RWPE1 (cell line): Measurements from ENCODE around the gene DPPA2.
"Not testable (repeated sequence)": the region's sequence is repeated elsewhere in the genome, so short reads cannot be mapped to it uniquely, and the experiment has no call there.

ENCODE experiments used
- CTCF ChIA-PET: fragments of 350-600 bp; sonication (Branson Sonifier 250); formaldehyde crosslinking; extraction: SDS; loops from one replicate; lab custom pipeline; 2021; lab: Yijun Ruan, JAX
- POLR2A ChIA-PET: fragments of 400-600 bp; formaldehyde crosslinking; extraction: SDS; loops from one replicate; lab custom pipeline; 2020; ENCODE audit warnings: antibody characterized with exemption; ENCODE audit not compliant: low non-redundant PET; lab: Yijun Ruan, JAX
- DNase-seq: peaks from one replicate; pipeline ENCODE4 v3.0.0; 2012; ENCODE audit warnings: low spot score
- H3K27ac ChIP-seq: fragments of 450-650 bp; 2 replicates; pipeline ENCODE4 v1.5.1; 2017
- CTCF ChIP-seq: fragments of 450-650 bp; conservative IDR thresholded peaks from 2 replicates; pipeline ENCODE4 v1.5.1; 2017; ENCODE audit warnings: low read depth, mild to moderate bottlenecking

DPPA2 gene

GRCh38 chr3:109316162-109316730, at the start of gene DPPA2:
TSS of gene DPPA2 (minus strand) at chr3:109316517. CDS start at chr3:109314542, 1,975 bp downstream.
- no peak for DNase-seq
- ChIA-PET POLR2A (no interaction called here), CTCF (no interaction called here)
- H3K27ac ChIP-seq: no peak within 1 kb of the TSS
- TF ChIP-seq CTCF: no peak

- DNase-seq: no peak
- H3K27ac ChIP-seq: no peak overlapping the region
- no peak for TF ChIP-seq CTCF
- CTCF ChIA-PET: interaction anchor here (0.7 kb wide), 1 partner anchor 525 kb away, joined by 4 read pairs; no protein-coding TSS in a partner anchor
- POLR2A ChIA-PET: no interaction called here
These were observed 47.8 kb upstream of the DPPA2 start for GRCh38 chr3:109364088-109364487.

- no peak for TF ChIP-seq CTCF
- POLR2A ChIA-PET: no interaction called here
- H3K27ac ChIP-seq: no peak overlapping the region
- CTCF ChIA-PET: no interaction called here
- DNase-seq: no peak
These were observed 47.3 kb upstream of the DPPA2 start for GRCh38 chr3:109363634-109364033.

- CTCF ChIA-PET: no interaction called here
- H3K27ac ChIP-seq: no peak overlapping the region
- no peak for TF ChIP-seq CTCF
- DNase-seq: no peak
- POLR2A ChIA-PET: no interaction called here
These were observed 46.5 kb upstream of the DPPA2 start for GRCh38 chr3:109362823-109363222.

- DNase-seq, CTCF ChIA-PET, H3K27ac ChIP-seq, POLR2A ChIA-PET: not testable (repeated sequence)
These were observed 42.5 kb upstream of the DPPA2 start for GRCh38 chr3:109358809-109359208.

- no peak for DNase-seq
- POLR2A ChIA-PET: no interaction called here
- CTCF ChIA-PET: no interaction called here
- H3K27ac ChIP-seq: no peak overlapping the region
- no peak for TF ChIP-seq CTCF
These were observed 40.3 kb upstream of the DPPA2 start for GRCh38 chr3:109356442-109357155.
